Measurements from ENCODE around the gene FAM110C. TPM values are rescaled to one million over a fixed set of nuclear protein-coding genes. Genes with fewer than 3 reads are reported as not detected.
A peak's percentile ranks its signal among the peaks of the same experiment; 100 is the strongest.

FAM110C gene
- total RNA-seq, 1 experiment from 2014 or later, result 5.0 TPM

- Histone ChIP-seq H3K9me2 (replicated peaks; ENCODE audit: low read length) (no peaks in the 10 kb centered on the region), H3K36me3 (ENCODE audit: low read depth, low read length) (0 out of 2 replicates have a peak, but pooled peaks cover 2% of the 10 kb centered on the region), H3K4me1 (ENCODE audit: insufficient read depth, low read length) (peaks cover 33% of the 10 kb centered on the region), H2AFZ (ENCODE audit: low read length) (no peak overlapping the region; the same call in 1 of the 2 replicates), H3K79me2 (ENCODE audit: low read length) (peaks cover 30% of the 10 kb centered on the region), H3K9ac (ENCODE audit: low read length) (no peak overlapping the region), H3K27me3 (ENCODE audit: low read length) (no peaks in the 10 kb centered on the region), H3K4me3 (ENCODE audit: low read length) (peak overlapping the region; percentile 83; the same call in 1 of the 2 replicates), H3K4me2 (ENCODE audit: low read length) (peak overlapping the region; percentile 97), H3K9me3 (ENCODE audit: low read length) (no peaks in the 10 kb centered on the region), H3K27ac (ENCODE audit: low read length) (no peak overlapping the region; the same call in 1 of the 2 replicates), H3F3A (ENCODE audit: low read length, unreplicated experiment) (no peaks in the 10 kb centered on the region), H4K20me1 (ENCODE audit: low read length) (peaks cover 8% of the 10 kb centered on the region; the same call in 1 of the 2 replicates)
- BruUV-seq (replicated peaks), result no TSS peak
- ATAC-seq (no peak), DNase-seq (no peak)
- ChIA-PET CTCF (no interaction called here), POLR2A (ENCODE audit: unreplicated experiment) (no interaction called here)
- TF ChIP-seq CTCF (conservative IDR thresholded peaks at IDR 0.05; ENCODE audit: low read depth, low read length) (no peak), EZH2 (IDR thresholded peaks at IDR 0.05; ENCODE audit: low read length, unreplicated experiment) (no peak), EZH2phosphoT487 (IDR thresholded peaks at IDR 0.05; ENCODE audit: borderline replicate concordance, low read length) (no peak)
- intact Hi-C loops (cut with micrococcal nuclease), result no loop called here
Measured at GRCh38 chr2:47737-48136, 1.4 kb upstream of the FAM110C start.

- H3F3A ChIP-seq (ENCODE audit: low read length, unreplicated experiment), result no peaks in the 10 kb centered on the region
- ATAC-seq, result no peak
- no peak for DNase-seq
- intact Hi-C loops (cut with micrococcal nuclease), result no loop called here
- no peaks in the 10 kb centered on the region for H3K27me3 ChIP-seq (ENCODE audit: low read length)
- 0 out of 2 replicates have a peak, but pooled peaks cover 2% of the 10 kb centered on the region for H3K36me3 ChIP-seq (ENCODE audit: low read depth, low read length)
- BruUV-seq (replicated peaks), result TSS peak; percentile 63
- peak overlapping the region; percentile 84 for H2AFZ ChIP-seq (ENCODE audit: low read length)
- H3K9ac ChIP-seq (ENCODE audit: low read length), result peak overlapping the region; percentile 59
- peaks cover 34% of the 10 kb centered on the region for H3K79me2 ChIP-seq (ENCODE audit: low read length)
- H4K20me1 ChIP-seq (ENCODE audit: low read length), result peaks cover 8% of the 10 kb centered on the region; the same call in 1 of the 2 replicates
- H3K4me2 ChIP-seq (ENCODE audit: low read length), result peak overlapping the region; percentile 97
- CTCF ChIA-PET, result no interaction called here
- H3K9me2 ChIP-seq (replicated peaks; ENCODE audit: low read length), result no peaks in the 10 kb centered on the region
- POLR2A ChIA-PET (ENCODE audit: unreplicated experiment), result interaction anchor here (0.6 kb wide), 1 partner anchor 123 kb away, joined by 4 read pairs; no protein-coding TSS in a partner anchor
- H3K4me1 ChIP-seq (ENCODE audit: insufficient read depth, low read length), result peaks cover 37% of the 10 kb centered on the region
- peak overlapping the region; percentile 83 for H3K4me3 ChIP-seq (ENCODE audit: low read length)
- H3K27ac ChIP-seq (ENCODE audit: low read length), result peak overlapping the region; percentile 76; the same call in 1 of the 2 replicates
- TF ChIP-seq CTCF (conservative IDR thresholded peaks at IDR 0.05; ENCODE audit: low read depth, low read length) (no peak), EZH2 (IDR thresholded peaks at IDR 0.05; ENCODE audit: low read length, unreplicated experiment) (no peak), EZH2phosphoT487 (IDR thresholded peaks at IDR 0.05; ENCODE audit: borderline replicate concordance, low read length) (no peak)
- no peaks in the 10 kb centered on the region for H3K9me3 ChIP-seq (ENCODE audit: low read length)
Measured at GRCh38 chr2:47346-47725, 1.0 kb upstream of the FAM110C start.

- Histone ChIP-seq H3K9ac (ENCODE audit: low read length) (peak overlapping the region; percentile 59), H3K9me2 (replicated peaks; ENCODE audit: low read length) (no peaks in the 10 kb centered on the region), H3K4me1 (ENCODE audit: insufficient read depth, low read length) (peaks cover 37% of the 10 kb centered on the region), H3F3A (ENCODE audit: low read length, unreplicated experiment) (no peaks in the 10 kb centered on the region), H3K4me2 (ENCODE audit: low read length) (peak overlapping the region; percentile 97), H3K27me3 (ENCODE audit: low read length) (no peaks in the 10 kb centered on the region), H3K36me3 (ENCODE audit: low read depth, low read length) (0 out of 2 replicates have a peak, but pooled peaks cover 2% of the 10 kb centered on the region), H3K79me2 (ENCODE audit: low read length) (peaks cover 37% of the 10 kb centered on the region), H3K27ac (ENCODE audit: low read length) (no peak overlapping the region), H4K20me1 (ENCODE audit: low read length) (peaks cover 8% of the 10 kb centered on the region; the same call in 1 of the 2 replicates), H2AFZ (ENCODE audit: low read length) (peak overlapping the region; percentile 69), H3K4me3 (ENCODE audit: low read length) (peak overlapping the region; percentile 83), H3K9me3 (ENCODE audit: low read length) (no peaks in the 10 kb centered on the region)
- no peak for DNase-seq
- ChIA-PET POLR2A (ENCODE audit: unreplicated experiment) (no interaction called here), CTCF (no interaction called here)
- no peak for TF ChIP-seq EZH2phosphoT487 (IDR thresholded peaks at IDR 0.05; ENCODE audit: borderline replicate concordance, low read length)
- TF ChIP-seq CTCF (conservative IDR thresholded peaks at IDR 0.05; ENCODE audit: low read depth, low read length), result no peak
- no peak for TF ChIP-seq EZH2 (IDR thresholded peaks at IDR 0.05; ENCODE audit: low read length, unreplicated experiment)
- peak; percentile 6 for ATAC-seq
- BruUV-seq (replicated peaks), result no TSS peak
- intact Hi-C loops (cut with micrococcal nuclease), result no loop called here
Measured at GRCh38 chr2:46131-46470, 204 bp downstream of the FAM110C start.

Measured in PC-3 (cell line).